ENCODE measurements around the gene RARG.

GRCh38 chr12:53231921-53232645 is at the start of gene RARG:
- TF ChIP-seq, protein P1, sequence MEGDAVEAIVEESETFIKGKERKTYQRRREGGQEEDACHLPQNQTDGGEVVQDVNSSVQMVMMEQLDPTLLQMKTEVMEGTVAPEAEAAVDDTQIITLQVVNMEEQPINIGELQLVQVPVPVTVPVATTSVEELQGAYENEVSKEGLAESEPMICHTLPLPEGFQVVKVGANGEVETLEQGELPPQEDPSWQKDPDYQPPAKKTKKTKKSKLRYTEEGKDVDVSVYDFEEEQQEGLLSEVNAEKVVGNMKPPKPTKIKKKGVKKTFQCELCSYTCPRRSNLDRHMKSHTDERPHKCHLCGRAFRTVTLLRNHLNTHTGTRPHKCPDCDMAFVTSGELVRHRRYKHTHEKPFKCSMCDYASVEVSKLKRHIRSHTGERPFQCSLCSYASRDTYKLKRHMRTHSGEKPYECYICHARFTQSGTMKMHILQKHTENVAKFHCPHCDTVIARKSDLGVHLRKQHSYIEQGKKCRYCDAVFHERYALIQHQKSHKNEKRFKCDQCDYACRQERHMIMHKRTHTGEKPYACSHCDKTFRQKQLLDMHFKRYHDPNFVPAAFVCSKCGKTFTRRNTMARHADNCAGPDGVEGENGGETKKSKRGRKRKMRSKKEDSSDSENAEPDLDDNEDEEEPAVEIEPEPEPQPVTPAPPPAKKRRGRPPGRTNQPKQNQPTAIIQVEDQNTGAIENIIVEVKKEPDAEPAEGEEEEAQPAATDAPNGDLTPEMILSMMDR (conservative IDR thresholded peaks at IDR 0.05; ENCODE audit: low read depth, low read length), result no peak
- TF ChIP-seq EZH2phosphoT487 (IDR thresholded peaks at IDR 0.05; ENCODE audit: borderline replicate concordance, low read length) (no peak), EZH2 (IDR thresholded peaks at IDR 0.05; ENCODE audit: low read length, unreplicated experiment) (no peak)

Data from PC-3 (cell line).